HEK293T (cell line): ENCODE results near the gene KRT7.

Source experiments
- CTCF ChIA-PET: fragments of 350-600 bp; formaldehyde crosslinking; extraction: SDS; loops from one replicate; lab custom pipeline; 2021; ENCODE audit warnings: antibody characterized with exemption, inconsistent platforms; lab: Yijun Ruan, JAX
- POLR2A ChIA-PET: fragments of 350-600 bp; formaldehyde crosslinking; extraction: SDS; loops from one replicate; lab custom pipeline; 2020; ENCODE audit warnings: antibody characterized with exemption, inconsistent platforms; lab: Yijun Ruan, JAX
- DNase-seq: peaks from one replicate; pipeline ENCODE4 v3.0.0; 2012; ENCODE audit warnings: mixed read lengths; ENCODE audit errors: extremely low spot score
- ARNT ChIP-seq: fragments of 450-650 bp; IDR thresholded peaks from 2 replicates; pipeline ENCODE4 v1.6.1; 2017; ENCODE audit warnings: mild to moderate bottlenecking
- BHLHE40 ChIP-seq: fragments of 450-650 bp; IDR thresholded peaks from 2 replicates; pipeline ENCODE4 v1.6.1; 2016; ENCODE audit warnings: mild to moderate bottlenecking, moderate library complexity, borderline replicate concordance
- CTBP1 ChIP-seq: fragments of 450-650 bp; IDR thresholded peaks from 2 replicates; pipeline ENCODE4 v1.6.1; 2016; ENCODE audit warnings: borderline replicate concordance
- ELF4 ChIP-seq: fragments of 450-650 bp; IDR thresholded peaks from 2 replicates; pipeline ENCODE4 v1.6.1; 2017; ENCODE audit warnings: antibody characterized with exemption
- FOXA1 ChIP-seq: fragments of 450-650 bp; IDR thresholded peaks from 2 replicates; pipeline ENCODE4 v1.6.1; 2016; ENCODE audit warnings: mild to moderate bottlenecking
- FOXK2 ChIP-seq: fragments of 450-650 bp; IDR thresholded peaks from 2 replicates; pipeline ENCODE4 v1.6.1; 2016; ENCODE audit warnings: mild to moderate bottlenecking
- FOXM1 ChIP-seq: fragments of 450-650 bp; IDR thresholded peaks from 2 replicates; pipeline ENCODE4 v1.6.1; 2017; ENCODE audit warnings: mild to moderate bottlenecking, borderline replicate concordance
- HDGF ChIP-seq: fragments of 450-650 bp; IDR thresholded peaks from 2 replicates; pipeline ENCODE4 v1.6.1; 2017; ENCODE audit warnings: antibody characterized with exemption, borderline replicate concordance
- L3MBTL2 ChIP-seq: fragments of 450-650 bp; conservative IDR thresholded peaks from 2 replicates; pipeline ENCODE4 v1.6.1; 2016; ENCODE audit warnings: mild to moderate bottlenecking
- LEF1 ChIP-seq: fragments of 450-650 bp; IDR thresholded peaks from 2 replicates; pipeline ENCODE4 v1.6.1; 2017; ENCODE audit warnings: mild to moderate bottlenecking, borderline replicate concordance
- NFRKB ChIP-seq: fragments of 450-650 bp; IDR thresholded peaks from 2 replicates; pipeline ENCODE4 v1.6.1; 2016; ENCODE audit warnings: mild to moderate bottlenecking, moderate library complexity
- SP1 ChIP-seq: fragments of 450-650 bp; IDR thresholded peaks from 2 replicates; pipeline ENCODE4 v1.6.1; 2017
- SUZ12 ChIP-seq: fragments of 450-650 bp; IDR thresholded peaks from 2 replicates; pipeline ENCODE4 v1.6.1; 2016; ENCODE audit warnings: mild to moderate bottlenecking
- TARDBP ChIP-seq: fragments of 450-650 bp; IDR thresholded peaks from 2 replicates; pipeline ENCODE4 v1.6.1; 2016
- ZNF384 ChIP-seq: fragments of 450-650 bp; IDR thresholded peaks from 2 replicates; pipeline ENCODE4 v1.6.1; 2016
- TF ChIP-seq, protein P1 (sequence below): fragments of 450-650 bp; IDR thresholded peaks from 2 replicates; pipeline ENCODE4 v1.6.1; 2016

The KRT7 gene

DNA sequence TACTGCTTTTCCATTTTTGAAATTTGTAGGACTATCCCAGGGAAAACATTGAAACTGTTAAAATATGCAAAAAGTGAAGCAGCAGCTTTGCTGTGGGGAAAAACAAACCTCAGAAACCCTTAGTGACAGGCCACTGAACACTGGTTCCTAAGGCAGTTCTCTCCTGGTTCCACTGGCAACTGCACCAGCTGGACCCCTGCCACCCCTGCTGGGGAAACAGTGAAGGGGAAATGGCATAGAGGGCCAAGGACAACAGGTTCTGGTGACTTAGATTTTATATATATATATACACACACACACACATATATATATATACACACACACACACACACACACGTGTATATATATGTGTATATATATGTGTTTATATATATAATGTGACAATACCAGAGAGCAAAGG is 16.2 kb upstream of the KRT7 start:
- TF ChIP-seq NFRKB = no peak
- TF ChIP-seq ARNT = no peak
- TF ChIP-seq ELF4 = no peak
- no peak for TF ChIP-seq SUZ12
- TF ChIP-seq FOXA1 = no peak
- TF ChIP-seq SP1 = no peak
- TF ChIP-seq, protein P1, sequence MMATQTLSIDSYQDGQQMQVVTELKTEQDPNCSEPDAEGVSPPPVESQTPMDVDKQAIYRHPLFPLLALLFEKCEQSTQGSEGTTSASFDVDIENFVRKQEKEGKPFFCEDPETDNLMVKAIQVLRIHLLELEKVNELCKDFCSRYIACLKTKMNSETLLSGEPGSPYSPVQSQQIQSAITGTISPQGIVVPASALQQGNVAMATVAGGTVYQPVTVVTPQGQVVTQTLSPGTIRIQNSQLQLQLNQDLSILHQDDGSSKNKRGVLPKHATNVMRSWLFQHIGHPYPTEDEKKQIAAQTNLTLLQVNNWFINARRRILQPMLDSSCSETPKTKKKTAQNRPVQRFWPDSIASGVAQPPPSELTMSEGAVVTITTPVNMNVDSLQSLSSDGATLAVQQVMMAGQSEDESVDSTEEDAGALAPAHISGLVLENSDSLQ = no peak
- TF ChIP-seq CTBP1 = no peak
- TF ChIP-seq L3MBTL2 = no peak
- TF ChIP-seq ZNF384 = no peak
- no peak for TF ChIP-seq TARDBP
- no peak for TF ChIP-seq FOXK2
- TF ChIP-seq BHLHE40 = no peak
- TF ChIP-seq FOXM1 = no peak
- no peak for TF ChIP-seq HDGF
- TF ChIP-seq LEF1 = no peak
- ChIA-PET CTCF (interaction anchor here (0.6 to 0.9 kb wide), 4 partner anchors 21 to 73 kb away, joined by 3 to 5 read pairs (median 4); no protein-coding TSS in a partner anchor), POLR2A (no interaction called here)
- DNase-seq = no peak

DNA sequence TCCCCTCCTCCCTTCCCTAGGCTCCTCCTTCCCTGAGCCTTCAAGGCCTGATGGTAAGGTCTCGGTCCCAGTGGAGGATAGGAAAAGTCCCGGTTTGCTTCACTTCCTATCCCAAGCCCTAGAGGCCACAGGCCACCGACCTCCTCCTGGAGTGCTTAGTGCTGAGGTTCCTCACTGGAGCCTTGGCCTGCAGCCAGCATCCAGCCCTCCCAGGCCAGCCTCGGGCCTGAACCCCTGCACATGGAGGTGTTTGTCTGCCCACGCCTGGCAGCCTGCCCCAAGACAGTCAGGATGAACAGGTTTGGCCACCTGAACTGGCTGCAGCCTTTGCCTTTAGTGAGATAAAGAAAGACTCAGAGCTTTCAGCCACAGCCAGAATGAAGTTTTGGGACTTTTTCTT is 15.8 kb upstream of the KRT7 start:
- ChIA-PET POLR2A (no interaction called here), CTCF (interaction anchor here (0.7 to 0.8 kb wide), 2 partner anchors 62 to 65 kb away, joined by 3 to 5 read pairs; no protein-coding TSS in a partner anchor)
- no peak for DNase-seq
- TF ChIP-seq LEF1 (no peak), ARNT (no peak), BHLHE40 (no peak), CTBP1 (no peak), SP1 (no peak), HDGF (no peak)
- TF ChIP-seq, protein P1 = no peak

DNA sequence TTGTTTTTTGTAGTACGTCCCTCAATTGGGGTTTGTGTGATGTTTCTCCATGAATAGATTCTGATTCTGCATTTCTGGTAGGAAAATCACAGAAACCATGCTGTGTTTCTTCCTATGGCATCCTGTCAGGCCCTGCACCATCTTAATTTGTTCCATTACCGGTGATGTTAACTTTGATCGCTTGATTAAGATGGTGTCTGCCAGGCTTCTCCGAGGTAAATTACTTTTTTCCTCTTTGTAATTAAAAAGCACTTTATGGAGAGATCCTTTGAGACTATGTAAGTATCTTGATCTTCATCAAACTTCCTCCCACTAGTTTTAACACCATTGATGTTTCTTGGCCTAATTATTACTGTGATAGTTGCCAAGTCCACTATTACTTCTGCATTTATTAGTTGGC is 15.0 kb upstream of the KRT7 start:
- TF ChIP-seq L3MBTL2 (no peak), FOXK2 (no peak), SUZ12 (no peak), ARNT (no peak), CTBP1 (no peak), FOXA1 (no peak), BHLHE40 (no peak), HDGF (no peak), SP1 (no peak), ZNF384 (no peak)
- ChIA-PET POLR2A (no interaction called here), CTCF (no interaction called here)
- no peak for DNase-seq

DNA sequence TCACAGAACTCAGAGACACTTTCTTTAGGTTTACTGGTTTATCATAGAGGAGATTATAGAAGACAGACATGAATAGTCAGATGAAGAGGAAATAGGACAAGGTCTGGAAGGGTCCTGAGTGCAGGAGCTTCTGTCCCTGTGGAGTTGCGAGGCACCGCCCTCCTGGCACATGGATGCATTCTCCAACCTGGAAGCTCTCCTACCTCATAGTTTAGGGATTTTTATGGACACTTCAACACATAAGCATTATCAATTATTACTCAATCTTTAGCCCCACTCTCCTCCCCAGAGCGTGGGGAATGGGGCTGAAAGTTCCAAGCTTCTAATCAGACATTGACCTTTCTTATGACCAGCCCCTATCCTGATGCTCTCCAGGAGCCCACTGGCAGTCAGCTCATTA is 12.6 kb upstream of the KRT7 start:
- no peak for DNase-seq
- TF ChIP-seq NFRKB (no peak), SUZ12 (no peak), LEF1 (no peak), TARDBP (no peak), FOXM1 (no peak), ZNF384 (no peak), HDGF (no peak), FOXK2 (no peak), SP1 (no peak), ELF4 (no peak)
- TF ChIP-seq, protein P1 = no peak
- POLR2A ChIA-PET = no interaction called here
- CTCF ChIA-PET = interaction anchor here (1.2 to 3.9 kb wide), 3 partner anchors 58 to 107 kb away, joined by 4 to 25 read pairs (median 15); no protein-coding TSS in a partner anchor

DNA sequence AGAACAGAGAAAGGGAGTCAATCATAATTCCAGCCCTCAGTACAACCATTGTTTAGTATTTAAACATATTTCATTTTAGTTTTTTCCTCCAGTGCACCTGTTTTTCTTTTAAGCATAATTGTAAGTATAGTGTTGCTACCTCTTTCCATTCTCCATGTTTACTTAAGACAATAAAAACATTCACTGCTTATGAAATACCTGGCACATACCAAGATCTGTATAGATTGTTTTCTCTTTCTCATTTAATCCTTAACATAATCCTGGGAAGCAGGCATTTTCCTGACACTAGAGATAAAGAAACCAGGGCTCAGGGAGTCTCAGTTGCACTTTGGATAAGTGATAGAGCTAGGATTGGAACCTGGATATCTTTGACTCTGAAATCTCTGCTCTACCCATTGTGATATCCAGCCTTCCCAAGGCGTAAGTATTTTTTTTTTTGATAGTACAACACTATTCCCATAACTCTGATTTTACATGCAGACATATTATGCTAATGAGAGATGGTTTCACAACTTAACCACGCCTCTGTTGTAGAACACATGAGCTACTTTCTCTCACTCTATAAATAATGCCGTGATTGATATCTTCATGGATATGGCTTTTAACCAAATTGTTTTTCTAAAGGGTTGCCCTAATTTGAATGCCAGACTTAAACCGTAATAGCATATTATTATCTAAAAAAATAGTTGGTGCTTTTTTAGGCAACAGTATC is 11.8 kb upstream of the KRT7 start:
- no peak for DNase-seq
- CTCF ChIA-PET = interaction anchor here (0.6 to 3.9 kb wide), 30 partner anchors 8 to 660 kb away, joined by 3 to 25 read pairs (median 4); no protein-coding TSS in a partner anchor
- TF ChIP-seq FOXA1 (no peak), SUZ12 (no peak), CTBP1 (no peak), BHLHE40 (no peak), ELF4 (no peak), NFRKB (no peak), ARNT (no peak), TARDBP (no peak), FOXM1 (no peak), FOXK2 (no peak), HDGF (no peak), L3MBTL2 (no peak), LEF1 (no peak), SP1 (no peak), ZNF384 (no peak)
- TF ChIP-seq, protein P1 = no peak
- POLR2A ChIA-PET = no interaction called here
